ENCODE data around the gene GPATCH2.
"Not testable (repeated sequence)": the region's sequence is repeated elsewhere in the genome, so short reads cannot be mapped to it uniquely, and the experiment has no call there.

The GPATCH2 gene

DNA sequence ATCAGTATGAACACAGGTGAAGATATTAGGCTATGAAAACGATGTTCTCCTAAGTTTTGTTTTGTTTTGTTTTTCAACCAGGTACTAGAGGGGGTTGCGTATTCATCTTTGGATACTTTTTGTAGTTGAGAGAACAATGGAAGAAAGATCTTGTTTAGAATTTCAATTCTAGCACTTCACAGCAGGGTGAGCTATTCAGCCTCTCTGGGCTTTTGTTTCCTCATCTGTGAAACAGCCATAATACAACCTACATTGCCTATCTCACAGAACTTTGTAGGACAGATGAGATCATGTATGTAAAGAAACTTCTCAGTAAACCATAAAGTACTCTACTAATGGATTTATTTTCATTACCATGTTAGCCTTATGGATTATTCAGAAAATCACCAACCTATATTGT lies 199.5 kb downstream of the GPATCH2 start:
- Mint-ChIP-seq H3K27me3 (no peaks in the 10 kb centered on the region), H3K27ac (no peak overlapping the region), H3K4me1 (no peaks in the 10 kb centered on the region), H3K9me3 (no peaks in the 10 kb centered on the region), H3K4me3 (no peak overlapping the region), H3K36me3 (peaks cover 9% of the 10 kb centered on the region)
- DNase-seq (ENCODE audit: low spot score in 2 of 2) (no peak), ATAC-seq (ENCODE audit: low read depth) (no peak)

DNA sequence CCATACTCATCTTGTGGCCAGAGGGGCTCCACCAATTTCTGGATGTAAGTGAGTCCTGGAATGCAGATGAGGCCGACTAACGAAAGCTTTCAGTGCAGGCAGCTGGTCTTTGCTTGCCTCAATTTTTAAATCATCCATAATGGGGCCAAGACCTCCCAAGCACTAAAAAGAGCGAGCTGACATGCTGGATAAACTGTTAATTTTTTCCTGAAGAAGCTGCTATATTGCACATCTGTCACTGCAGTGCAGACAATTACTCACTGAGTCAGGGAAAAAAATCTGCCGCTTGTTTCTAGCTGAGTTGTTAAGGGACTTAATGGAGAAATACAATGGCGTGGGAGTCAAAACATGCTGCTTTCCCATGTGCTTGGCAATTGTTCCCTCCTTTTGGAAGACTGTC lies 205.5 kb downstream of the GPATCH2 start:
- peaks cover under 1% of the 10 kb centered on the region for H3K27me3 Mint-ChIP-seq

DNA sequence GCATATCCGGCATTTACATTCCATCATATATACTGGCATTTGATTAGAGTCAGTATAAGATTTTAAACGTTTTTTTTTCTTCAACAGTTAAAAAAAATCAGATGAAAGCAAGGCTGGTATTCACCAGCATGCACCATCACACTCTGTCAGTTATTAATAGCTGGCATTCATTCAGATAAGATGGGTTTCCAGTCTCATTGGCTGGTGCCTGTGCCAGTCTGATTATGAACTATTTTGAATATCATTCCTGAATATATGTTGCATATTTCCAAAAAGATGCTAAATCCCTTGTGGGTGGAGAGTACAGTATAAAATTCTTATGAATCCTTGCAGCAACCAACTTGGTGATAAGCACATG lies 211.7 kb downstream of the GPATCH2 start:
- H3K4me1 Mint-ChIP-seq, result no peaks in the 10 kb centered on the region
- H3K4me3 Mint-ChIP-seq, result no peak overlapping the region
- no peaks in the 10 kb centered on the region for H3K36me3 Mint-ChIP-seq
- ATAC-seq (ENCODE audit: low read depth), result no peak
- H3K9me3 Mint-ChIP-seq, result no peaks in the 10 kb centered on the region
- H3K27ac Mint-ChIP-seq, result no peak overlapping the region
- DNase-seq (ENCODE audit: low spot score in 2 of 2), result no peak
- H3K27me3 Mint-ChIP-seq, result peaks cover 4% of the 10 kb centered on the region

More for the DNA sequence above, 205.5 kb downstream of the GPATCH2 start:
- Mint-ChIP-seq H3K4me1 (no peaks in the 10 kb centered on the region), H3K9me3 (no peaks in the 10 kb centered on the region), H3K4me3 (no peak overlapping the region), H3K36me3 (peaks cover under 1% of the 10 kb centered on the region), H3K27ac (no peak overlapping the region)
- no peak for DNase-seq (ENCODE audit: low spot score in 2 of 2)
- no peak for ATAC-seq (ENCODE audit: low read depth)

DNA sequence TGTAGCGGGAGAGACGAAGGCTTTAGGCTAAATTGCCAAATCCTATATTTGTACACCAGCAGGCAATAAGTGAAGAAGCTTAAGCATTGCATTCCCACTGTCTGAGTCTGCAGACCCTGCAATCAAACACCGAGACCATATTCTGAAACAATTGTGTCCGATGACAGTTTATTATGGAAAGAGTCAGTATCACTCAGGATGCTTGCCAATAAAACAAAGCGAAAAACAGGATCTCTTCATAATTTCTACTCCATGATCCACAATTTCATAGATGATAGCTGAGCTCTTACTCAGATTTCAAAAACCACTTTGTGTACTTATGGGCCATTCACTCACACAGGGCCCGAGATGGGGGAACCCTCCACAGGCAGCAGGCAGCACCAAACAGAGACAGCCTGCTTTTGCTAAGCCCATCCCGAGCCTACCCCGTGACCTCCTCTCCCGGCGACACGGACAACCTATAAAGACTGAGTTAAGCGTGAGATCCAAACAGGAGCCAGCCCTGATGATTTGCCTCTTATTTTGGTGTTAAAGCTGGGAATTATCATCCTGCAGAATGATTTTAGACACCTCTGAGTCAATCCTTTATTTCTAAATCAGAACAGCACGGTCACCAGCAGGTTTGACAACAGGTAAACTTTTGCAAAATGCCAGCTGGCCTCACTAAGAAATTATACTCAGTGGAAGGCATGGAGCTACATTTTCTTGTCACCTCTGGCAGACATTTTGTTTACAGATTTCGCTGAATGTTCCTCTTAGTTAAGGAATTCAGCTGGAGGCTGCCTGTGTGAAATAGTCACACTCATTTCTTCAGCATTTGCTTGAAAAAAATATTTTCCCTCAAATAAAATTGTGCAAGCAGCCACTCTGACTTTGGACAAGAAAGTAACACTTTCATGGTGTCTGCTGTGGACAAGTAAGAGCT lies 212.4 kb downstream of the GPATCH2 start:
- Mint-ChIP-seq H3K36me3 (no peaks in the 10 kb centered on the region), H3K9me3 (no peaks in the 10 kb centered on the region), H3K4me1 (no peaks in the 10 kb centered on the region), H3K27ac (no peak overlapping the region), H3K27me3 (peaks cover 4% of the 10 kb centered on the region), H3K4me3 (no peak overlapping the region)
- DNase-seq (ENCODE audit: low spot score in 2 of 2), result no peak
- no peak for ATAC-seq (ENCODE audit: low read depth)

DNA sequence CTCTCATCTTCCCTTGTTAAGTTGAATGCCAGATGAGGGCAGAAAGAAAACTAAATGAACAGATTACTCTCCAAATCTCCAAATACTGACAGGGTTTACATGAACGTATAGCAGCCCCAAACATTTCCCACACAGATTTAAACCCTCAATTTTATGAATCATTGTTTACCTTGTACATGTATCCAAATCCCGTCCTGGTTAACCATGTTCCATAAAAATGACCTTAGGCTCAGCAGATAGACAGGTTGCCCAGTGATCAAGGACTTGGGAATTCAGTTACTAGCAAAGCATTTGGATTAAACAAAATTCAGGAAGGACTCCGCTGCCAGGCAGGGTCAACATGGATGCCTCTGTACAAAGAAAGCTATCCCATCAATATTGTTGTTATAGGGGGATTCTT lies 213.5 kb downstream of the GPATCH2 start:
- no peak overlapping the region for H3K27ac Mint-ChIP-seq
- H3K27me3 Mint-ChIP-seq, result peaks cover 4% of the 10 kb centered on the region
- H3K36me3 Mint-ChIP-seq, result no peaks in the 10 kb centered on the region
- no peaks in the 10 kb centered on the region for H3K4me1 Mint-ChIP-seq
- DNase-seq (ENCODE audit: low spot score in 2 of 2) (no peak), ATAC-seq (ENCODE audit: low read depth) (no peak)
- H3K9me3 Mint-ChIP-seq, result no peaks in the 10 kb centered on the region
- no peak overlapping the region for H3K4me3 Mint-ChIP-seq

DNA sequence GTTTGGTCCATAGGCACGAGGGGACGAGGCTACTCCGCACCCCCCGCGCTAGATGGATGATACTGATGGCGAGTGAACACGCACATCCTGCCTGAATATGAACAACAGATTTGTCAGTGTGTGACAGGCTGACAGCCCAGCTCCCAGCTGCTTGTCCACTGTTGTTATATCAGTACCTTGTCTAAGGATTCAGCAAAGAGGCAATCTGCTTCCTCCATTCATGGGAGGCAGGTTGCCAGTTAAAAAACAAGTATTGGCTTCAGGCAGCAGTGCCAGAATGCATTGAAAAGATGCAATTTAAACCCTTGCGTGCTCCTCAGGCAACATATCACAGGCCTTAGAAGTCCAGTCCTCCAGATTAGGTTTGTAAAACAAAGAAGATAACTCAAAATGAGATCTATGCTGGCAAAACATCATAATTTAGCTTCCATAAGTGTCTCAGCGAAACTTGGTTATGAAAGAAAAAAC lies 223.3 kb downstream of the GPATCH2 start:
- no peak overlapping the region for H3K4me3 Mint-ChIP-seq
- no peaks in the 10 kb centered on the region for H3K9me3 Mint-ChIP-seq

DNA sequence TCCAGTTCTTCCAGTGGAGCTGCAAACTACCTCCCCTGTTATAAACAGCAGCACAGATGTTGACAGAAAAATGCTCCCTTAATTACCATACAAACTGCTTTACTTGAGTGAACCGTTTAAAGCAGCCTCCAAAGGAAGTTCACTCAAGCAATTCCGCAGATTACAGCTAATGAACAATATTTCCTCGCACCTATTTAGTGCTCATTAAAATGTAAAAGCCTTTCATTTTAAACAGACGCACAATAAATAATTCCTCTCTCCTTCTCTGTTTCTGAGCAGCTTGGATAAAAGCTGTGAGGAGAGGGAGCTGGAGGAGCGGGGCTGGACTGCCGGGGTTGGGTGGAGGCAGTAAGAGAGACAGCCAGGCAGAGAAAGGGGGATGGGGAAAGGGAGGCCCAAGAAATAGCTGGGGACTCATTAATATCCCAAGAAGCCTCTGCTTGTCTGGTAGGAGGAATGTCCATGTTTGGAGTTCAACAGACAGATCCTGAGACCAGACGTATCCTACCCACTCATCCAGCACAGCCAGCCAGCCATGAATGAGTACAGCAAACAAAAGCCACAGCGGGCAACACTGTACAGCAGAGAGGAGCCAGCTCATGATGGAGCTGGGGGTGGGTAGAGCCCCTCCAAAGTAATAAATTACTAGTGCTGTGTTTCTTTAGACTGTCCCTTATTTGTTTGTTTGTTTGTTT lies 227.7 kb downstream of the GPATCH2 start:
- Mint-ChIP-seq H3K4me3 (no peak overlapping the region), H3K4me1 (no peaks in the 10 kb centered on the region), H3K9me3 (no peaks in the 10 kb centered on the region), H3K27ac (no peak overlapping the region), H3K27me3 (no peaks in the 10 kb centered on the region), H3K36me3 (no peaks in the 10 kb centered on the region)
- ATAC-seq (ENCODE audit: low read depth) (no peak), DNase-seq (ENCODE audit: low spot score in 2 of 2) (no peak)

More for the DNA sequence above, 223.3 kb downstream of the GPATCH2 start:
- Mint-ChIP-seq H3K36me3 (no peaks in the 10 kb centered on the region), H3K27ac (no peak overlapping the region), H3K27me3 (no peaks in the 10 kb centered on the region), H3K4me1 (no peaks in the 10 kb centered on the region)
- ATAC-seq (ENCODE audit: low read depth) (no peak), DNase-seq (ENCODE audit: low spot score in 2 of 2) (no peak)

DNA sequence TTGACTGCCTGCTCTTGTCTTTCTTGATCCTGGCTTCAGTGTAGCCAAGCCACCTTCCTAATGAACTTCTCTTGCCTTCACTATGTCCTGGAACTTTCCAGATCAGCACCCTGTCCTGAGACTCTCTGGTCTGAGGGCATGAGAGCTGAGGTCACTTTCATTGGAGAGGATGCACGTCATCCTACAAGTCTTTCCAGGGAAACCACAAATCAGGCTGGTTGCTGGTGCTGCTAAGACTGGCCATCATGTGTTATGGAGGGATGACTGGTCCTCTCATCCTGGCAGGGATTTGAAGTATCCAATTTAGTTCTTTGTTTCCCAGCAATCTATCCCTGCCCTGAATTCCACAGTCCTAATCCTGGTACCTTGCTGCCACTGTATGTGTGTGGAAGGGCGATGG lies 228.6 kb downstream of the GPATCH2 start:
- Mint-ChIP-seq H3K4me1 (no peaks in the 10 kb centered on the region), H3K27ac (no peak overlapping the region), H3K9me3 (no peaks in the 10 kb centered on the region), H3K27me3 (no peaks in the 10 kb centered on the region), H3K36me3 (no peaks in the 10 kb centered on the region), H3K4me3 (no peak overlapping the region)
- no peak for ATAC-seq (ENCODE audit: low read depth)
- DNase-seq (ENCODE audit: low spot score in 2 of 2), result no peak

DNA sequence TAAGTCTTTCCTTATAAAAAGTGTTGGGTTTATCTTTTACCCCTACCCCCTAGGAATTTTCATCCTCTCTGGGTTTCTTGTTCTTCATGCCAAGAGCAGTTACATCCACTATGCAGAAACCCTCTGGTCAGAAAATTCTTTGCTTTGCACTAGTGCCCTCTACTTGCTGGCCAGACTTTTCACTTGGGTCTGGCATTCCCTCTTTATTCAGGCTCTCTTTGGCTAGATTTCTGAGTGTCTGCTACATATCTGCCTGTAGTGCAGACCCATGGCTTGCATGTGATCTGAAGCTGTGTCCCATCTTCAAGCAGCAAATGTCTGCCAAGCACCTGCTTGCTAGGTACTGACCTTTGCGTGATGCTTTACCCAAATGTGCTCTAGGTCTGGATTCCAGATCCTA lies 237.0 kb downstream of the GPATCH2 start:
- Mint-ChIP-seq H3K27me3 (peaks cover 2% of the 10 kb centered on the region), H3K4me3 (no peak overlapping the region), H3K9me3 (no peaks in the 10 kb centered on the region), H3K4me1 (no peaks in the 10 kb centered on the region), H3K36me3 (no peaks in the 10 kb centered on the region), H3K27ac (no peak overlapping the region)
- DNase-seq (ENCODE audit: low spot score in 2 of 2) (no peak), ATAC-seq (ENCODE audit: low read depth) (no peak)

DNA sequence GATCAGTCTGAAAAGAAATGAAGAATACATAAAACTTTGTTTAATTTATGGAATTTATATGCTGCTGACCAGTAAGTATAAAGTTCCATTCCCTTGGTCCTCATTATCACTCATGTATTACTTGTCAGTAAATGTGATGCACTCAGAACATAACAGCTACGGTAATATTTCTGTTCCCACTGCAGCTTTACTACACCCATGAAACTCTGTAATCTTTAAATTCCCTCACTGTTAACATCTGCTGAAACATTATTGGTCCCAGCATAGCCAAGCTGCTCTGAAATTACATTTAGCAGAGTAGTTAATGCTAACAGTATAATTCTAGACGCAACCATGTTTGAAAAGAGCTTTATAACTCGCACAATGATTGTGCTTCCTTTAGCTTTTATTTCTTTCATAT lies 238.4 kb downstream of the GPATCH2 start:
- H3K27me3 Mint-ChIP-seq, result peaks cover 2% of the 10 kb centered on the region
- no peak overlapping the region for H3K27ac Mint-ChIP-seq
- H3K4me3 Mint-ChIP-seq, result no peak overlapping the region
- no peaks in the 10 kb centered on the region for H3K9me3 Mint-ChIP-seq
- ATAC-seq (ENCODE audit: low read depth) (no peak), DNase-seq (ENCODE audit: low spot score in 2 of 2) (no peak)
- H3K4me1 Mint-ChIP-seq, result no peaks in the 10 kb centered on the region
- no peaks in the 10 kb centered on the region for H3K36me3 Mint-ChIP-seq

DNA sequence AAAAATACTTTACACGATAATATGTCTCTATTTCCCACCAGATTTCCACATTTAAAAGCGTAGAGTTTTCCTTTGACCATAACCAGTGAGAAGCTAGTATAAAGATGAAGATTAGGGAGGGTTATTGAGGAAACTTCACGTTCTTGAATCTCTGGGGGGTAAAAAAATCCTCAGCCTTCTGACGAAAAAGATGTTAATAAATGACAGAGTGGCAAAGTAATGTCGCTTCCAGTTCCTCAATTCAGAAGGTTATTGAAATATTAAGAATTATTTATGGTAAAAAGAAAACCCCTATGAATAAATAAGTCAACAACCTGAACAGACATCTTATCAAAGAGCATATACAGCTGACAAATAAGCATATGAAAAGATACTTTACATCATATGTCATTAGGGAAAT lies 241.0 kb downstream of the GPATCH2 start:
- H3K9me3 Mint-ChIP-seq, result no peaks in the 10 kb centered on the region
- ATAC-seq (ENCODE audit: low read depth), result no peak

DNA sequence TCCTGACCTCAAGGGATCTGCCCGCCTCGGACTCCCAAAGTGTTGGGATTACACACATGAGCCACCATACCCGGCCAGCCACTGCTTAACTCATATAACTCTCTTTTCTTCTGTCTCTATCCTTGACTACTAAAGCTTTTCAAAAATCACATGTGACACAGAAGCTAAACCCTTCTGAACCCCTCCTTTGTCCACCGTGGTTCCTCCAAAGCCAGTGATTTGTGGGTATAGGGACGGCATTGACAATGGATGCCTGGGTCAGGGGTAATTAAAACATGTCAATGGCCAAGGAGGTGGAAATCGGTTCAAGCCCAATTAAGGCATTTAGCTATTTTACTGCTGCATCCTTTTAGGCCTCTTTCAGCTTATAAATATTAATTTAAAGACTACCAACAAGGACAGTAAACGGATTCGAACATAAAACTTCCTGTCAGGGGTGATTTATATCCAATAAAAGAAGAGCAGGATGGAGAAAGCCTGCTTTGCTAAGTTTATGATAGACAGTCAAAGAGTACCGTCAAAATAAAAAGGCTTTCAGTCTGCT lies 242.3 kb downstream of the GPATCH2 start:
- no peak for DNase-seq (ENCODE audit: low spot score in 2 of 2)
- Mint-ChIP-seq H3K4me1 (no peaks in the 10 kb centered on the region), H3K9me3 (peaks cover 3% of the 10 kb centered on the region), H3K27ac (no peak overlapping the region), H3K27me3 (no peaks in the 10 kb centered on the region), H3K36me3 (no peaks in the 10 kb centered on the region), H3K4me3 (no peak overlapping the region)
- ATAC-seq (ENCODE audit: low read depth), result no peak

More for the DNA sequence above, 241.0 kb downstream of the GPATCH2 start:
- no peaks in the 10 kb centered on the region for H3K36me3 Mint-ChIP-seq
- no peaks in the 10 kb centered on the region for H3K4me1 Mint-ChIP-seq
- no peak for DNase-seq (ENCODE audit: low spot score in 2 of 2)
- H3K4me3 Mint-ChIP-seq, result no peak overlapping the region
- no peaks in the 10 kb centered on the region for H3K27me3 Mint-ChIP-seq
- no peak overlapping the region for H3K27ac Mint-ChIP-seq

DNA sequence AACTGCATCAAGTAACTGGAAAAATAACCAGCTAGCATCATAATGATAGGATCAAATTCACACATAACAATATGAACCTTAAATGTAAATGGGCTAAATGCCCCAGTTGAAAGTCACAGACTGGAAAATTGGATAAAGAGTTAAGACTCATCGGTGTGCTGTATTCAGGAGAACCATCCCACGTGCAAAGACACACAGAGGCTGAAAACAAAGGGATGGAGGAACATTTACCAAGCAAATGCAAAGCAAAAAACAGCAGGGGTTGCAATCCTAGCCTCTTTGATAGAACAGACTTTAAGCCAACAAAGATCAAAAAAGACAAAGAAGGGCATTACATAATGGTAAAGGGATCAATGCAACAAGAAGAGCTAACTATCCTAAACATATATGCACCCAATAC lies 249.1 kb downstream of the GPATCH2 start:
- not testable (repeated sequence) for H3K4me3 Mint-ChIP-seq; DNase-seq (ENCODE audit: low spot score in 2 of 2); H3K27me3 Mint-ChIP-seq; ATAC-seq (ENCODE audit: low read depth); H3K36me3 Mint-ChIP-seq; H3K27ac Mint-ChIP-seq; H3K4me1 Mint-ChIP-seq
- peaks cover 14% of the 10 kb centered on the region for H3K9me3 Mint-ChIP-seq

DNA sequence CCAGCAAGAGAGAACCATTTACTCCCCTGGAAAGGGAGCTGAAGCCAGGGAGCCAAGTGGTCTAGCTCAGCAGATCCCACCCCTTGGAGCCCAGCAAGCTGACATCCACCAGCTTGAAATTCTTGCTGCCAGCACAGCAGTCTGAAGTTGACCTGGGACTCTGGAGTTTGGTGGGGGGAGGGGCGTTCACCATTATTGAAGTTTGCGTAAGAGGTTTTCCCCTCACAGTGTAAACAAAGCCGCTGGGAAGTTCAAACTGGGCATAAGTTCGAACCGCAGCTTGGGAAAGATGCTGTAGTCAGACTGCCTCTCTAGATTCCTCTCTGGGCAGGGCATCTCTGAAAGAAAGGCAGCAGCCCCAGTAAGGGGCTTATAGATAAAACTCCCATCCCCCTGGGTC lies 251.1 kb downstream of the GPATCH2 start:
- peaks cover 14% of the 10 kb centered on the region for H3K9me3 Mint-ChIP-seq
- not testable (repeated sequence) for ATAC-seq (ENCODE audit: low read depth); H3K27me3 Mint-ChIP-seq; DNase-seq (ENCODE audit: low spot score in 2 of 2); H3K4me1 Mint-ChIP-seq; H3K36me3 Mint-ChIP-seq; H3K4me3 Mint-ChIP-seq; H3K27ac Mint-ChIP-seq
